AG09309 (cell line): ENCODE results near the gene GGA3.

Experiments
- DNase-seq: peaks from one replicate; pipeline ENCODE4 v3.0.0-alpha.2; 2010; ENCODE audit warnings: low read depth
- H3K4me3 ChIP-seq: 2 replicates; pipeline ENCODE4 v1.5.1; 2011; ENCODE audit warnings: mild to moderate bottlenecking, low read depth, low read length, moderate library complexity; ENCODE audit not compliant: control insufficient read depth
- TF ChIP-seq, protein P1 (sequence below): IDR thresholded peaks from 2 replicates; pipeline ENCODE4 v1.5.1; 2011; ENCODE audit warnings: mild to moderate bottlenecking, low read depth, low read length, inconsistent platforms; ENCODE audit not compliant: insufficient read depth, control insufficient read depth; ENCODE audit errors: missing control alignments

GGA3 gene

GRCh38 chr17:75271955-75272847 is 10.8 kb upstream of the GGA3 start:
- no peak for DNase-seq
- H3K4me3 ChIP-seq, result peak overlapping the region; percentile 89
- TF ChIP-seq, protein P1, sequence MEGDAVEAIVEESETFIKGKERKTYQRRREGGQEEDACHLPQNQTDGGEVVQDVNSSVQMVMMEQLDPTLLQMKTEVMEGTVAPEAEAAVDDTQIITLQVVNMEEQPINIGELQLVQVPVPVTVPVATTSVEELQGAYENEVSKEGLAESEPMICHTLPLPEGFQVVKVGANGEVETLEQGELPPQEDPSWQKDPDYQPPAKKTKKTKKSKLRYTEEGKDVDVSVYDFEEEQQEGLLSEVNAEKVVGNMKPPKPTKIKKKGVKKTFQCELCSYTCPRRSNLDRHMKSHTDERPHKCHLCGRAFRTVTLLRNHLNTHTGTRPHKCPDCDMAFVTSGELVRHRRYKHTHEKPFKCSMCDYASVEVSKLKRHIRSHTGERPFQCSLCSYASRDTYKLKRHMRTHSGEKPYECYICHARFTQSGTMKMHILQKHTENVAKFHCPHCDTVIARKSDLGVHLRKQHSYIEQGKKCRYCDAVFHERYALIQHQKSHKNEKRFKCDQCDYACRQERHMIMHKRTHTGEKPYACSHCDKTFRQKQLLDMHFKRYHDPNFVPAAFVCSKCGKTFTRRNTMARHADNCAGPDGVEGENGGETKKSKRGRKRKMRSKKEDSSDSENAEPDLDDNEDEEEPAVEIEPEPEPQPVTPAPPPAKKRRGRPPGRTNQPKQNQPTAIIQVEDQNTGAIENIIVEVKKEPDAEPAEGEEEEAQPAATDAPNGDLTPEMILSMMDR, result no peak

GRCh38 chr17:75271233-75271954 is 10.0 kb upstream of the GGA3 start:
- H3K4me3 ChIP-seq, result peak overlapping the region; percentile 89
- no peak for DNase-seq
- TF ChIP-seq, protein P1, result peak; percentile 35

- TF ChIP-seq, protein P1, result no peak
- no peak for DNase-seq
- H3K4me3 ChIP-seq, result peak within 1 kb of the TSS; percentile 89
Measured at GRCh38 chr17:75270966-75271232, 9.5 kb upstream of the GGA3 start, which contains the start of gene MIF4GD. Gene MIF4GD (minus strand): TSS chr17:75271231. CDS start chr17:75270195, 1,036 bp downstream.

DNA sequence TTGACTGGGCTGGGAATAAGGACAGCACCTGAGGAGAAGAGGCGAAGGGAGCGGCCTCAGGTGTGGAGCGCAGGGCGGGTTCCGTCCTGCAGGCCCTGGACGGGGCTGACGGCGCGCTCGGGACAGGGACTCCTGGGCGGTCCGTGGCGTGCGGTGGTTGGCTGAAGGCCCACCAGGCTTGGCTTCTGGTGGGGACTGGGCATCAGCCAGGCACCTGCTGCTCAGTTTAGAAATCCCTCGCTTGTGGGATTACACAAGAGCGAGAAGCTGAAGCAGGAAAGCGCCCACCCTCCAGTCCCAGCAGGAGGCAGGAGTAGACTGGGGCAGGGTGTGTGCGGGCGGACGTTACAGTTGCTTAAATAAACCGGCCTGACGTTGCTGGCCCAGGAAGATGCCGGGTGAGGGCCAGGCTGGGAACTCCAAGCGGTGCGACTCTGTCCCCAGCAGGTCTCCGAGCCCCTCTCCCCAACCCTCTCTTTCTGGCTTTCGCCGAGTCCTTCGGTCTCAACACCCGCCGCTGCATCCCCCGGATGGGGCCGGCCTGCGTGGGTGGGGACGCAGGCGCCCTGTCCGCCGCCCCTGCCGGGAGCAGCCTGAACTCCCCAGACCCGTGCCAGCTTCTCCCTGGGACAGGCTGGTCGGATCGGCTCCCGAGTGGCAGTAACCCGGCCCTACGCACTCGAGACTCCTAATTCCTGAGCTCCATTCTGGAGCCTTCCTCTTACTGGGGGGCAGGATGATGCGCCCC is 9.0 kb upstream of the GGA3 start:
- DNase-seq, result no peak
- TF ChIP-seq, protein P1, result peak; percentile 65
- H3K4me3 ChIP-seq, result peak overlapping the region; percentile 63

GRCh38 chr17:75269844-75270217 is 8.4 kb upstream of the GGA3 start:
- H3K4me3 ChIP-seq, result peak overlapping the region; percentile 63
- TF ChIP-seq, protein P1, result no peak
- no peak for DNase-seq

- H3K4me3 ChIP-seq, result no peak overlapping the region
- DNase-seq, result no peak
- TF ChIP-seq, protein P1, result no peak
Measured at GRCh38 chr17:75267411-75268232, 6.2 kb upstream of the GGA3 start.
